Fibroblast of lung (primary cell): ENCODE results near the gene ZDHHC14. TPM values are rescaled to one million over a fixed set of nuclear protein-coding genes. Genes with fewer than 3 reads are reported as not detected.
"Not testable (repeated sequence)": the region's sequence is repeated elsewhere in the genome, so short reads cannot be mapped to it uniquely, and the experiment has no call there.

Source experiments
- DNase-seq, 2 donors: peaks; one replicate each; pipeline versions ENCODE4 v3.0.0 to v3.0.0-alpha.2; 2010; ENCODE audit warnings: low read depth in 2 of 2
- H2AFZ ChIP-seq: 2 replicates; pipeline ENCODE4 v1.5.1; 2012; ENCODE audit warnings: low read length, control low read depth, inconsistent platforms
- H3K27ac ChIP-seq: 2 replicates; pipeline ENCODE4 v1.5.1; 2011; ENCODE audit warnings: low read length, control low read depth; ENCODE audit not compliant: insufficient read depth
- H3K27me3 ChIP-seq: 2 replicates; pipeline ENCODE4 v1.5.1; 2011; ENCODE audit warnings: mild to moderate bottlenecking, low read length; ENCODE audit not compliant: control insufficient read depth, insufficient read depth
- H3K36me3 ChIP-seq: 2 replicates; pipeline ENCODE4 v1.5.1; 2011; ENCODE audit warnings: low read length; ENCODE audit not compliant: control insufficient read depth, insufficient read depth
- H3K4me1 ChIP-seq: 2 replicates; pipeline ENCODE4 v1.5.1; 2011; ENCODE audit warnings: low read length; ENCODE audit not compliant: control insufficient read depth, insufficient read depth; ENCODE audit errors: extremely low read depth
- H3K4me2 ChIP-seq: 2 replicates; pipeline ENCODE4 v1.5.1; 2011; ENCODE audit warnings: low read length, control low read depth; ENCODE audit not compliant: insufficient read depth; ENCODE audit errors: extremely low read depth
- H3K4me3 ChIP-seq, 4 experiments: fragments of 200-600 bp in 1 of 4; sonication (generic) in 1 of 4; replicated peaks in 1 of 4; 2 replicates each; pipeline ENCODE4 v1.5.1; 2011 to 2016; ENCODE audit warnings: low read length in 4 of 4, low read depth in 3 of 4, mild to moderate bottlenecking in 3 of 4, control low read depth in 2 of 4, inconsistent platforms in 1 of 4, mixed read lengths in 1 of 4; ENCODE audit not compliant: insufficient read depth in 1 of 4; ENCODE audit errors: control extremely low read depth in 1 of 4
- H3K79me2 ChIP-seq: 2 replicates; pipeline ENCODE4 v1.5.1; 2012; ENCODE audit warnings: mild to moderate bottlenecking, low read length, inconsistent platforms; ENCODE audit not compliant: control insufficient read depth, insufficient read depth
- H3K9ac ChIP-seq: 2 replicates; pipeline ENCODE4 v1.5.1; 2011; ENCODE audit warnings: mild to moderate bottlenecking, low read length, control low read depth; ENCODE audit not compliant: insufficient read depth
- H3K9me3 ChIP-seq: 2 replicates; pipeline ENCODE4 v1.5.1; 2012; ENCODE audit warnings: low read depth, low read length; ENCODE audit not compliant: control insufficient read depth, insufficient read depth
- H4K20me1 ChIP-seq: 2 replicates; pipeline ENCODE4 v1.5.1; 2011; ENCODE audit warnings: low read length; ENCODE audit not compliant: control insufficient read depth, insufficient read depth; ENCODE audit errors: extremely low read depth
- CTCF ChIP-seq, 2 donors: IDR thresholded peaks in 1 of 2; conservative IDR thresholded peaks in 1 of 2; 1 replicate in 1 of 2; 2 replicates in 1 of 2; pipeline ENCODE4 v1.5.1; 2011 to 2012; ENCODE audit warnings: low read length in 2 of 2, control low read depth in 1 of 2, inconsistent platforms in 1 of 2, low read depth in 1 of 2, mild to moderate bottlenecking in 1 of 2
- EZH2 ChIP-seq: IDR thresholded peaks from 2 replicates; pipeline ENCODE4 v1.5.1; 2012; ENCODE audit warnings: low read length, control low read depth, mild to moderate bottlenecking; ENCODE audit errors: missing control alignments
- polyA plus RNA-seq, 2 donors: library from polyadenylated mRNA; depleted of rRNA in 1 of 2; stranded (reverse) in 1 of 2; unstranded in 1 of 2; fragments of >200 nt; gene quantifications; 2 replicates each; pipeline ENCODE4 v1.2.1, GENCODE V29; 2011 to 2012; ENCODE audit warnings: missing spikeins in 1 of 2
- total RNA-seq: library from RNA; depleted of rRNA; stranded (reverse); fragments of >200 nt; gene quantifications from 2 replicates; pipeline ENCODE4 v1.2.1, GENCODE V29; 2014

The ZDHHC14 gene
- total and polyA plus RNA-seq, 2 donors (not counting 1 experiment from before 2014, with no cell fraction given), result 1.7 to 3.5 TPM

GRCh38 chr6:157571950-157572349 is 191.0 kb downstream of the ZDHHC14 start:
- H3K79me2 ChIP-seq, result no peaks in the 10 kb centered on the region
- no peak overlapping the region for H3K27ac ChIP-seq
- no peak for DNase-seq
- no peaks in the 10 kb centered on the region for H3K27me3 ChIP-seq
- H3K4me3 ChIP-seq, result no peak overlapping the region
- TF ChIP-seq CTCF (conservative IDR thresholded peaks at IDR 0.05 in 1 of 2, IDR thresholded peaks at IDR 0.05 in 1 of 2; ENCODE audit: low read depth in 1 of 2, low read length in 2 of 2) (no peak), EZH2 (no peak)
- H4K20me1 ChIP-seq, result no peaks in the 10 kb centered on the region
- no peaks in the 10 kb centered on the region for H3K36me3 ChIP-seq
- no peaks in the 10 kb centered on the region for H3K9me3 ChIP-seq
- no peak overlapping the region for H2AFZ ChIP-seq
- H3K4me1 ChIP-seq, result no peaks in the 10 kb centered on the region
- no peak overlapping the region for H3K4me2 ChIP-seq
- no peak overlapping the region for H3K9ac ChIP-seq

GRCh38 chr6:157574851-157575424 is 193.9 kb downstream of the ZDHHC14 start:
- H3K4me3 ChIP-seq, result no peak overlapping the region
- no peak for DNase-seq
- H3K9me3 ChIP-seq, result no peaks in the 10 kb centered on the region
- no peak overlapping the region for H3K27ac ChIP-seq
- no peaks in the 10 kb centered on the region for H4K20me1 ChIP-seq
- H2AFZ ChIP-seq, result no peak overlapping the region
- H3K27me3 ChIP-seq, result no peaks in the 10 kb centered on the region
- H3K4me2 ChIP-seq, result no peak overlapping the region
- TF ChIP-seq CTCF (conservative IDR thresholded peaks at IDR 0.05 in 1 of 2, IDR thresholded peaks at IDR 0.05 in 1 of 2; ENCODE audit: low read depth in 1 of 2, low read length in 2 of 2), result no peak
- no peak for TF ChIP-seq EZH2
- H3K36me3 ChIP-seq, result no peaks in the 10 kb centered on the region
- no peaks in the 10 kb centered on the region for H3K79me2 ChIP-seq
- no peak overlapping the region for H3K9ac ChIP-seq
- no peaks in the 10 kb centered on the region for H3K4me1 ChIP-seq

- Histone ChIP-seq H3K27me3 (no peaks in the 10 kb centered on the region), H3K4me1 (no peaks in the 10 kb centered on the region), H3K79me2 (no peaks in the 10 kb centered on the region), H4K20me1 (no peaks in the 10 kb centered on the region), H3K4me3 (no peak overlapping the region), H3K9me3 (no peaks in the 10 kb centered on the region), H3K4me2 (no peak overlapping the region), H3K27ac (no peak overlapping the region), H3K36me3 (no peaks in the 10 kb centered on the region), H3K9ac (no peak overlapping the region), H2AFZ (no peak overlapping the region)
- no peak for DNase-seq
- TF ChIP-seq CTCF (conservative IDR thresholded peaks at IDR 0.05 in 1 of 2, IDR thresholded peaks at IDR 0.05 in 1 of 2; ENCODE audit: low read depth in 1 of 2, low read length in 2 of 2) (no peak), EZH2 (no peak)
These were observed 194.6 kb downstream of the ZDHHC14 start for GRCh38 chr6:157575436-157576145.

GRCh38 chr6:157576991-157577390 is 196.0 kb downstream of the ZDHHC14 start:
- H3K4me2 ChIP-seq, H3K27me3 ChIP-seq, DNase-seq, H3K9me3 ChIP-seq, H2AFZ ChIP-seq, H3K27ac ChIP-seq, H3K4me3 ChIP-seq, H3K9ac ChIP-seq, H3K4me1 ChIP-seq, H4K20me1 ChIP-seq, H3K36me3 ChIP-seq, H3K79me2 ChIP-seq: not testable (repeated sequence)

- H3K36me3 ChIP-seq, H3K4me3 ChIP-seq, H3K9ac ChIP-seq, DNase-seq, H3K4me1 ChIP-seq, H3K9me3 ChIP-seq, H2AFZ ChIP-seq, H3K27ac ChIP-seq, H3K79me2 ChIP-seq, H3K27me3 ChIP-seq, H3K4me2 ChIP-seq, H4K20me1 ChIP-seq: not testable (repeated sequence)
These were observed 197.5 kb downstream of the ZDHHC14 start for GRCh38 chr6:157578527-157578926.
